Nephron (organoid): ENCODE measurements around the gene TMEM222.

Source experiments
- H3K27ac Mint-ChIP-seq, 3 experiments: 2 replicates each; pipeline ENCODE4 v1.8.0; 2020; ENCODE audit warnings: mixed read lengths in 3 of 3, mild to moderate bottlenecking in 2 of 3, moderate library complexity in 1 of 3
- H3K27me3 Mint-ChIP-seq: 2 replicates; pipeline ENCODE4 v1.8.0; 2021; ENCODE audit warnings: low read depth, mild to moderate bottlenecking, moderate library complexity, mixed read lengths
- H3K36me3 Mint-ChIP-seq: 2 replicates; pipeline ENCODE4 v1.8.0; 2020; ENCODE audit warnings: low read depth, mixed read lengths
- H3K4me1 Mint-ChIP-seq: 2 replicates; pipeline ENCODE4 v1.8.0; 2020; ENCODE audit warnings: mixed read lengths
- H3K4me3 Mint-ChIP-seq, 3 experiments: 2 replicates each; pipeline ENCODE4 v1.8.0; 2020; ENCODE audit warnings: mild to moderate bottlenecking in 3 of 3, mixed read lengths in 3 of 3, moderate library complexity in 2 of 3
- H3K9me3 Mint-ChIP-seq: 2 replicates; pipeline ENCODE4 v1.8.0; 2020; ENCODE audit warnings: mixed read lengths
- TF ChIP-seq, protein P1 (sequence below), 3 experiments: fragments of 200-600 bp; sonication (generic); IDR thresholded peaks; one replicate each; pipeline ENCODE4 v1.5.0; 2021; ENCODE audit warnings: antibody characterized with exemption in 3 of 3; ENCODE audit not compliant: unreplicated experiment in 3 of 3

Gene TMEM222

DNA sequence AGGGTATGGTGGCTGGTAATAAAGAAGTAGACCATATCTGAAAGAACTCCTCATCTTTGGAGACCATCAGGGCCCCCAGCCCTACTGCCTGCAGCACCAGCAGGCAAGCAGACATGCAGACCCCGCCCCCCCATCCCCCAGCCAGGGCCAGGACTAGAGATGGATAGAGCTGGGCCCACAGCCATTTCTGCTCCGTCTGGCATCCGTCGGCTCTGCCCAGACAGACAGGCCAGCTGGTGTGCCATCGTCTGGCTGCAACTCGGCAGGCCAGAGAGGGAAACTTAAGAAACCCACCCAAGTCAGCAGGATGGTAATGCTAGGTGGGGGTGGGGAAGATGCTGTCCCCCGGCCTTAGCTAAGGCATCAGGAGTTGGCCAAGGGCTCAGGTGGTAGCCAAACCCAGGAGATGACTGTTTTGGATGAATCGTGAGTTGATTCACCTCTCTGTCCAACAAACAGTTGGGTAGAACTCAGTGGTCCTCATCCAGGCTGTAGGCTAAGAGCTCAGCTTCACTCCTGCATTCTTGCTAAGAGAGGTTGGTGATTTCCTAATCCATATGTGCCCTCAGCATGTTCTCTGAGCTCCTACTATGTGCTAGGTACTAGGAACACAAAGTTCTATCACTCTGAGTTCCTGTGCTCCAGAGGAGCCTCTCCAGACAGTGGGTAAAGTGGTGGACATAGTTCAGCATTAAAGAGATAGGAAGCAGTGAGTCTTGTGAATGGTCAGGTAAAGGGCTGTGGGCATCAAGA is 23.2 kb upstream of the TMEM222 start:
- H3K9me3 Mint-ChIP-seq = no peaks in the 10 kb centered on the region
- peak overlapping the region in 2 of 3 experiments; percentile 24 to 50 for H3K4me3 Mint-ChIP-seq
- peaks cover 44% of the 10 kb centered on the region for H3K4me1 Mint-ChIP-seq
- peak overlapping the region; percentile 99 to 100 (median 100) for H3K27ac Mint-ChIP-seq
- H3K36me3 Mint-ChIP-seq = peaks cover 20% of the 10 kb centered on the region
- TF ChIP-seq, protein P1, sequence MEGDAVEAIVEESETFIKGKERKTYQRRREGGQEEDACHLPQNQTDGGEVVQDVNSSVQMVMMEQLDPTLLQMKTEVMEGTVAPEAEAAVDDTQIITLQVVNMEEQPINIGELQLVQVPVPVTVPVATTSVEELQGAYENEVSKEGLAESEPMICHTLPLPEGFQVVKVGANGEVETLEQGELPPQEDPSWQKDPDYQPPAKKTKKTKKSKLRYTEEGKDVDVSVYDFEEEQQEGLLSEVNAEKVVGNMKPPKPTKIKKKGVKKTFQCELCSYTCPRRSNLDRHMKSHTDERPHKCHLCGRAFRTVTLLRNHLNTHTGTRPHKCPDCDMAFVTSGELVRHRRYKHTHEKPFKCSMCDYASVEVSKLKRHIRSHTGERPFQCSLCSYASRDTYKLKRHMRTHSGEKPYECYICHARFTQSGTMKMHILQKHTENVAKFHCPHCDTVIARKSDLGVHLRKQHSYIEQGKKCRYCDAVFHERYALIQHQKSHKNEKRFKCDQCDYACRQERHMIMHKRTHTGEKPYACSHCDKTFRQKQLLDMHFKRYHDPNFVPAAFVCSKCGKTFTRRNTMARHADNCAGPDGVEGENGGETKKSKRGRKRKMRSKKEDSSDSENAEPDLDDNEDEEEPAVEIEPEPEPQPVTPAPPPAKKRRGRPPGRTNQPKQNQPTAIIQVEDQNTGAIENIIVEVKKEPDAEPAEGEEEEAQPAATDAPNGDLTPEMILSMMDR (IDR thresholded peaks at IDR 0.05; ENCODE audit: unreplicated experiment in 3 of 3) = no peak
- no peaks in the 10 kb centered on the region for H3K27me3 Mint-ChIP-seq

DNA sequence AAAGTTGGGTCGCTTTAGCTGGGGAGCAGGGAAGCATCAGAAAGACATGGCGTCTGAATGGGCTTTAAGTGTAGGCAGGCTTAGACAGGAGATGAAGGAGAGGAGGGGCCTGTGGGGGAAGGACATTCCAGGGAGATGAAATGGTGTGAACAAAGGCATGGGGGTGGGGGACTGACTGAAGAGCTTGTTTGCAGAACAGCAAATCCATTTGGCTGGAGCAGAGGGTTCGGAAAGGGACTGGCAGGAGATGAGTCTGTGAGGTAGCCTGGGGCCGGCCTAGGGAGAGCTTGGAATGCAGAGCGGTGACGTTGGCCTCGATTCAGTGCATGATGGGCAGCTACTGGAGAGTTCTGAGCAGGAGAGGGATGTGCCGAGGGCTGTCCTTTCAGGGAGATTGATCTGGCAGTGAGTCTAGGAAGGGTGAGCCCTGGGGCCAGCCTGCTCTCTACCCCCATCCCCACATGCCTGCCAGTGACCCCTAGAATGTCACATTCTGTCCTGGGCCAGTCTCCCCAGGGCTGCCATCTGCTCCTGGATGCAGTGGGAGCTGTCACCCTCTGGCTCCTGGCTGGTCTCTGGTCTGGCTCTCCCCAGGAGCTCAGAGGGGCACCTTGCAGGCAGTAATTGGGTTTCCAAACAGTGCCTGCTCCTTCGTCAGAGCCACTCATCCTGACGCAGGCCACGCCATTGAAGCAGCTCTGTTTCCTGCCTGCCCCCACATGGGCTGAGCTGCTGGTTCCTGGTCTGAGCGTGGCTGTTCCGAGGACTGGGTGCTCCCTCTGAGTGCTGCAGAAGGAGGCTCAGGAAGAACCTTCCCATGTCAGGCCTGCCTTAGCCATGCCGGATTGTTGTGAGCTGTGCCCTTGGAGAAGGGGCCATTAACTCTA is 22.3 kb upstream of the TMEM222 start:
- H3K27ac Mint-ChIP-seq = peak overlapping the region; percentile 99 to 100 (median 100)

DNA sequence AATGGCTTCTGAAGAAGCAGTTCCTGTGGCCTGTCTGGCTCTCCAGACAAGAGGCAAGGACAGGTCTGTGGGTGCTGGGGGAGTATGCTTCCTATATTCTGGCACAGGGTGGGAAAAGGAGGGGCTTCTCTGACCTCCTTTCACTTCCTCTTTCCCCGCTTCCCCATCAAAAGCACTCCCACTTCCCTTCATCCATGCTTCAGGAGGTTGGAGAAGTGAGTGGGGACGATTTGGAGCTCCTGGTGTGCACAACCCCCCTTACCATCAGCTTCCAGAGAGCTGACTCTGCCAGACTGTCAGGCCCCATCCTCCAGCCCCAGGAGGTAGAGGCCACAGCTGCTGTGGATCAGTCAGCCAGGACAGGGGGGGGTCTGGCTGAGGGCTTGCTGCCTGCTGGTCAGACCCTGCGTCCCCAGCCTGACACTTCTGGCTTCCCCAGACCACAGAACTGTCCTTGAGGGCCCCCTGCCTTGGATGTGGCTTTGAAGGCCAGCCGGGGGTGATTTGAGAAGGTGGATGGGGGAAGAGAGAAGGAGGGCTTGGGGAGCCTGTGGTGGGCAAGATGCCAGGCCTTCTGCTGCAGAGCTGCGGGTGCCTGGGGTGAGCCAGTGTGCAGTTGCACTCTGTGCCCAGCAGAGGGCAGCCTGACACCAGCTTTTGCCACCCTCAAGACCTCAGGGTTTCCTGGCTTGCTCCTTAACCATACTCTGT is 21.5 kb upstream of the TMEM222 start:
- TF ChIP-seq, protein P1 (IDR thresholded peaks at IDR 0.05; ENCODE audit: unreplicated experiment in 3 of 3) = peak; percentile 99
- peak overlapping the region; percentile 17 to 52 (median 24) for H3K4me3 Mint-ChIP-seq
- peaks cover 46% of the 10 kb centered on the region for H3K4me1 Mint-ChIP-seq
- peak overlapping the region; percentile 99 to 100 (median 100) for H3K27ac Mint-ChIP-seq
- H3K27me3 Mint-ChIP-seq = no peaks in the 10 kb centered on the region
- H3K36me3 Mint-ChIP-seq = peaks cover 15% of the 10 kb centered on the region
- no peaks in the 10 kb centered on the region for H3K9me3 Mint-ChIP-seq

More for the DNA sequence above, 22.3 kb upstream of the TMEM222 start:
- Mint-ChIP-seq H3K36me3 (peaks cover 18% of the 10 kb centered on the region), H3K9me3 (no peaks in the 10 kb centered on the region), H3K27me3 (no peaks in the 10 kb centered on the region), H3K4me1 (peaks cover 44% of the 10 kb centered on the region), H3K4me3 (peak overlapping the region; percentile 16 to 52 (median 50))
- TF ChIP-seq, protein P1 (IDR thresholded peaks at IDR 0.05; ENCODE audit: unreplicated experiment in 3 of 3) = no peak

DNA sequence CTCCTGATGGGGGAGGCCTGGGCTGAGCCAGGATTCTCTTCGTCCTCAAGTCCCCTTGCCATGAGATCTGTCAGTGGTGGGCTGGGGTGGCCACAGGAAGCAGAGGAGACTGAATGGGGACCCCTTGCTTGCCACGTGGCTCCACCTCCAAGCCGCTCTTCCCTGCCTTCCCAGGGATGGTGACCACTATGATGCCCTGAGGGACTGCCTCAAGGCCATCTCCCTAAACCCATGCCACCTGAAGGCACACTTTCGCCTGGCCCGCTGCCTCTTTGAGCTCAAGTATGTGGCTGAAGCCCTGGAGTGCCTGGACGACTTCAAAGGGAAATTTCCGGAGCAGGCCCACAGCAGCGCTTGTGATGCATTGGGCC is 20.9 kb upstream of the TMEM222 start:
- TF ChIP-seq, protein P1 (IDR thresholded peaks at IDR 0.05; ENCODE audit: unreplicated experiment in 3 of 3) = no peak
- Mint-ChIP-seq H3K27ac (peak overlapping the region; percentile 99 to 100 (median 100)), H3K9me3 (no peaks in the 10 kb centered on the region), H3K4me3 (peak overlapping the region in 1 of 3 experiments; percentile 24), H3K27me3 (no peaks in the 10 kb centered on the region), H3K4me1 (peaks cover 52% of the 10 kb centered on the region), H3K36me3 (peaks cover 15% of the 10 kb centered on the region)

DNA sequence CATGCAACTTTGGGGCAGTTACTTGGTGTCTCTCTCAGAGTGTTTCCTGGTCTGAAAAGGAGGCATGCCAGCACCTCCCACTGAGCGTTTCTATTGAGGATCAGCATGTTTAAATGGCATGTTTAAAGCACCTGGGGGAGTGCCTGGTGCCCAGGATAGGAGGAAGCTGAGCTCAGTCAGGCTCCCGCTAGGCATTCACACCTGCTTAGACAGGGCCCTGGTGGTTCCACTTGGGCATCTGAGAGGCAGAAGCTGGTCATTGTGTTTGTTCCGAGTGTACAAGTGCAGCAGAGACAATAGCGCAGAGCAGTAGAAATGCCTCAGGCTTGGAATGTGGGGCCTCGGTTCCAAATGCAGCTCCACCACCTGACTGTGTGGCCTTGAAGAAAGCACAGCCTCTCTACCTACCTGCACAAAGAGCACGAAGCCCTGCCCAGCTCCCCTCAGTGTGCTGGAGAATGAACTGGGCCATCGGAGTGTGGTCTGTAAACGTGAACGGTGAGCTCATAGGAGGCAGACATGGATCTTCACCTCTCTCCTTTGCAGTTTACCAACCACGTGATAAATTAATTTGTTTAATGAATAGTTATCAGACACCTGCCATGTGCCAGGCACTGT is 20.3 kb upstream of the TMEM222 start:
- TF ChIP-seq, protein P1 (IDR thresholded peaks at IDR 0.05; ENCODE audit: unreplicated experiment in 3 of 3) = no peak
- peaks cover 51% of the 10 kb centered on the region for H3K4me1 Mint-ChIP-seq
- H3K36me3 Mint-ChIP-seq = peaks cover 15% of the 10 kb centered on the region
- no peak overlapping the region for H3K4me3 Mint-ChIP-seq
- H3K27ac Mint-ChIP-seq = peak overlapping the region; percentile 99 to 100 (median 100)
- H3K27me3 Mint-ChIP-seq = no peaks in the 10 kb centered on the region
- no peaks in the 10 kb centered on the region for H3K9me3 Mint-ChIP-seq
